GM23338 (cell line): ENCODE data around the gene RBM12. TPM values are rescaled to one million over a fixed set of nuclear protein-coding genes. Genes with fewer than 3 reads are reported as not detected.

Experiments used
- EZH2phosphoT487 ChIP-seq: fragments of 200-600 bp; sonication (generic); IDR thresholded peaks from one replicate; pipeline ENCODE4 v1.8.1; 2018; ENCODE audit warnings: antibody characterized with exemption; ENCODE audit not compliant: unreplicated experiment
- JUNB ChIP-seq: IDR thresholded peaks from one replicate; pipeline ENCODE4 v1.6.1; 2016; ENCODE audit warnings: antibody characterized with exemption; ENCODE audit not compliant: unreplicated experiment
- NANOG ChIP-seq: IDR thresholded peaks from 2 replicates; pipeline ENCODE4 v1.6.1; 2016; ENCODE audit warnings: antibody characterized with exemption, borderline replicate concordance
- ZNF114 ChIP-seq: fragments of 250-450 bp; sonication (Bioruptor Pico); IDR thresholded peaks from 2 replicates; pipeline ENCODE4 v1.5.0; 2020; ENCODE audit warnings: mild to moderate bottlenecking, moderate library complexity
- ZNF462 ChIP-seq: fragments of 250-450 bp; sonication (Bioruptor Pico); IDR thresholded peaks from 2 replicates; pipeline ENCODE4 v1.5.0; 2020; ENCODE audit warnings: mild to moderate bottlenecking, moderate library complexity
- polyA plus RNA-seq: library from polyadenylated mRNA; unstranded; fragments of >200 nt; fragmentation: Nextera tagmentation; extraction: Ambion mirVana; gene quantifications from 2 replicates; pipeline ENCODE4 v1.2.1, GENCODE V29; 2016
- total RNA-seq: library from RNA; depleted of rRNA; stranded (reverse); fragments of >200 nt; shearing (Covaris generic); gene quantifications from 2 replicates; pipeline ENCODE4 v1.2.3, GENCODE V29; 2014
- TF ChIP-seq, protein P1 (sequence below), 2 experiments: fragments of 200-600 bp in 1 of 2; sonication (generic) in 1 of 2; conservative IDR thresholded peaks; 2 replicates each; pipeline versions ENCODE4 v1.5.1 to v1.6.1; 2016 to 2017; ENCODE audit warnings: antibody characterized with exemption in 2 of 2, low read depth in 2 of 2, mild to moderate bottlenecking in 2 of 2, moderate library complexity in 1 of 2

Gene RBM12
- total and polyA plus RNA-seq, 2 experiments from 2014 or later, result 22.3 to 82.2 TPM

DNA sequence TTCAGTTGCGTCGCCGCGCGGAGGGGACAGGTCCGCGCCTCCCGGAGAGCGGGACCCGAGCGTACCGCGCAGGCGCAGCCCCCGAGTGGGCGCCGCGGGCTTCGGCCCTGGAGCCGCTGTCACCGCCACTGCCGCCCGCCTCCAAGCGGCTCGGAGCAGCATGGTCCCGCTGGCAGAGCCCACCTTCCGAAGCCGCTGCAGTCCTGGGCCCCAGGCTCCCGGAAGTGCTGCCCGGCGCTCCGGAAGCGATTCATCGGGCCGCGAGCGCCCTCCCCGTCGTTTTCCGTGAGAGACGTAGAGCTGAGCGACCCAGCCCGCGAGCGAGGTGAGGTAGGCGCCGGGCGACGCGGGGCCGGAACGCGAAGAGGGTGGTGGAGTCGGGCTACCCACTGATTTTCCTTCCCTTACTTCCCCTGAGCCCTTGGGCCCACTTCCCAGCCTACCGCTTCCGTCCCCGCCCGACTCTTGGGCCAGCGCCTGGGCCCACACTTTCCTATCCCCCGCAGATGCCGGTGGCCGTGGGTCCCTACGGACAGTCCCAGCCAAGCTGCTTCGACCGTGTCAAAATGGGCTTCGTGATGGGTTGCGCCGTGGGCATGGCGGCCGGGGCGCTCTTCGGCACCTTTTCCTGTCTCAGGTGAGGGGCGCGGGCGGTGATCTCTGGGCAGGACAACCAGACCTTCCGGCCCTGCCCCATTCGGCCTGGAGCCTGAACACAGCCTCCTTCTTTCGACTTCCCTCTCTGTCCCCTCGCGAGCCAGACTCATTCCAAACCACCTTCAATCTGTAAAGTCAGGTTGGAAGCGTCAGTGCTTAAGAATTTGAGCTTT lies 34.6 kb upstream of the RBM12 start, which contains the start of the genes NFS1 and ROMO1 (continued):
- TF ChIP-seq ZNF462 (CRISPR knock-in tag) (no peak), NANOG (peak; percentile 74; the same call in 1 of the 2 replicates), EZH2phosphoT487 (no peak), ZNF114 (no peak), JUNB (no peak)
- TF ChIP-seq, protein P1, sequence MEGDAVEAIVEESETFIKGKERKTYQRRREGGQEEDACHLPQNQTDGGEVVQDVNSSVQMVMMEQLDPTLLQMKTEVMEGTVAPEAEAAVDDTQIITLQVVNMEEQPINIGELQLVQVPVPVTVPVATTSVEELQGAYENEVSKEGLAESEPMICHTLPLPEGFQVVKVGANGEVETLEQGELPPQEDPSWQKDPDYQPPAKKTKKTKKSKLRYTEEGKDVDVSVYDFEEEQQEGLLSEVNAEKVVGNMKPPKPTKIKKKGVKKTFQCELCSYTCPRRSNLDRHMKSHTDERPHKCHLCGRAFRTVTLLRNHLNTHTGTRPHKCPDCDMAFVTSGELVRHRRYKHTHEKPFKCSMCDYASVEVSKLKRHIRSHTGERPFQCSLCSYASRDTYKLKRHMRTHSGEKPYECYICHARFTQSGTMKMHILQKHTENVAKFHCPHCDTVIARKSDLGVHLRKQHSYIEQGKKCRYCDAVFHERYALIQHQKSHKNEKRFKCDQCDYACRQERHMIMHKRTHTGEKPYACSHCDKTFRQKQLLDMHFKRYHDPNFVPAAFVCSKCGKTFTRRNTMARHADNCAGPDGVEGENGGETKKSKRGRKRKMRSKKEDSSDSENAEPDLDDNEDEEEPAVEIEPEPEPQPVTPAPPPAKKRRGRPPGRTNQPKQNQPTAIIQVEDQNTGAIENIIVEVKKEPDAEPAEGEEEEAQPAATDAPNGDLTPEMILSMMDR (conservative IDR thresholded peaks at IDR 0.05; ENCODE audit: low read depth in 2 of 2), result peak in 1 of 2 experiments; percentile 22; a peak in 1 of 4 replicates
